OCI-LY3 (cell line): Measurements from ENCODE around the gene GOLGA6L10.
"Not testable (repeated sequence)": the region's sequence is repeated elsewhere in the genome, so short reads cannot be mapped to it uniquely, and the experiment has no call there.

Experiments
- H2AFZ ChIP-seq: fragments of 200-600, 300-600 bp; shearing (Covaris generic); 2 replicates; pipeline ENCODE4 v1.6.0; 2014; ENCODE audit warnings: antibody characterized with exemption, low read depth, low read length
- H3K27ac ChIP-seq: fragments of 200-600, 300-600 bp; sonication (generic); 2 replicates; pipeline ENCODE4 v1.5.1; 2014; ENCODE audit warnings: mild to moderate bottlenecking, low read length, moderate library complexity, mixed read lengths
- H3K27me3 ChIP-seq: fragments of 200-600, 300-600 bp; sonication (generic); 2 replicates; pipeline ENCODE4 v1.6.1; 2014; ENCODE audit warnings: low read depth, low read length, mixed read lengths
- H3K36me3 ChIP-seq: fragments of 200-600, 300-600 bp; sonication (generic); replicated peaks from 2 replicates; pipeline ENCODE3; 2014; ENCODE audit warnings: low read depth, low read length, mixed read lengths
- H3K4me1 ChIP-seq: fragments of 300-600, 200-600 bp; sonication (generic); 2 replicates; pipeline ENCODE4 v1.6.1; 2014; ENCODE audit warnings: low read length, mixed read lengths
- H3K4me2 ChIP-seq: fragments of 200-600, 300-600 bp; sonication (generic); 2 replicates; pipeline ENCODE4 v1.6.1; 2014; ENCODE audit warnings: low read length, mixed read lengths
- H3K4me3 ChIP-seq: fragments of 300-600, 200-600 bp; sonication (generic); 2 replicates; pipeline ENCODE4 v1.5.1; 2014; ENCODE audit warnings: antibody characterized with exemption, mild to moderate bottlenecking, low read length, moderate library complexity
- H3K79me2 ChIP-seq: fragments of 300-600, 200-600 bp; shearing (Covaris generic); 2 replicates; pipeline ENCODE4 v1.6.1; 2014; ENCODE audit warnings: mild to moderate bottlenecking, low read length, mixed read lengths
- H3K9ac ChIP-seq: fragments of 300-600, 200-600 bp; shearing (Covaris generic); 2 replicates; pipeline ENCODE4 v1.6.0; 2014; ENCODE audit warnings: mild to moderate bottlenecking, low read length, moderate library complexity
- H3K9me3 ChIP-seq: fragments of 200-600, 300-600 bp; shearing (Covaris generic); 2 replicates; pipeline ENCODE4 v1.6.1; 2014; ENCODE audit warnings: low read length, mixed read lengths; ENCODE audit not compliant: insufficient read depth
- H4K20me1 ChIP-seq: fragments of 200-600, 300-600 bp; sonication (generic); 2 replicates; pipeline ENCODE4 v1.6.1; 2016; ENCODE audit warnings: low read length, mixed read lengths; ENCODE audit not compliant: insufficient read depth

The GOLGA6L10 gene

GRCh38 chr15:82332711-82333602 lies 16.3 kb downstream of the GOLGA6L10 start:
- not testable (repeated sequence) for H3K9ac ChIP-seq, H4K20me1 ChIP-seq, H3K4me1 ChIP-seq, H3K9me3 ChIP-seq, H3K27me3 ChIP-seq, H3K36me3 ChIP-seq, H3K4me3 ChIP-seq, H3K79me2 ChIP-seq, H3K27ac ChIP-seq, H2AFZ ChIP-seq, H3K4me2 ChIP-seq

- H3K4me3 ChIP-seq, H3K79me2 ChIP-seq, H3K36me3 ChIP-seq, H3K27ac ChIP-seq, H3K4me2 ChIP-seq, H2AFZ ChIP-seq, H4K20me1 ChIP-seq, H3K4me1 ChIP-seq, H3K9me3 ChIP-seq, H3K9ac ChIP-seq, H3K27me3 ChIP-seq: not testable (repeated sequence)
Measured at GRCh38 chr15:82331576-82332304, 17.5 kb downstream of the GOLGA6L10 start.

GRCh38 chr15:82330921-82331320 lies 18.4 kb downstream of the GOLGA6L10 start:
- H3K4me2 ChIP-seq, H4K20me1 ChIP-seq, H3K9ac ChIP-seq, H3K9me3 ChIP-seq, H3K27ac ChIP-seq, H3K4me1 ChIP-seq, H3K36me3 ChIP-seq, H3K79me2 ChIP-seq, H2AFZ ChIP-seq, H3K4me3 ChIP-seq, H3K27me3 ChIP-seq: not testable (repeated sequence)

GRCh38 chr15:82329039-82329438 lies 20.2 kb downstream of the GOLGA6L10 start:
- not testable (repeated sequence) for H2AFZ ChIP-seq, H4K20me1 ChIP-seq, H3K79me2 ChIP-seq, H3K27ac ChIP-seq, H3K4me1 ChIP-seq, H3K9me3 ChIP-seq, H3K27me3 ChIP-seq, H3K4me2 ChIP-seq, H3K4me3 ChIP-seq, H3K9ac ChIP-seq, H3K36me3 ChIP-seq

GRCh38 chr15:82327372-82327771 lies 21.9 kb downstream of the GOLGA6L10 start:
- H2AFZ ChIP-seq, H3K27me3 ChIP-seq, H3K4me3 ChIP-seq, H4K20me1 ChIP-seq, H3K36me3 ChIP-seq, H3K27ac ChIP-seq, H3K4me1 ChIP-seq, H3K4me2 ChIP-seq, H3K79me2 ChIP-seq, H3K9me3 ChIP-seq, H3K9ac ChIP-seq: not testable (repeated sequence)

- H2AFZ ChIP-seq, H3K36me3 ChIP-seq, H3K27ac ChIP-seq, H3K4me3 ChIP-seq, H3K27me3 ChIP-seq, H3K9me3 ChIP-seq, H3K9ac ChIP-seq, H4K20me1 ChIP-seq, H3K79me2 ChIP-seq, H3K4me1 ChIP-seq, H3K4me2 ChIP-seq: not testable (repeated sequence)
Measured at GRCh38 chr15:82326896-82327295, 22.4 kb downstream of the GOLGA6L10 start.

- not testable (repeated sequence) for H3K36me3 ChIP-seq, H3K4me2 ChIP-seq, H3K4me3 ChIP-seq, H4K20me1 ChIP-seq, H3K79me2 ChIP-seq, H3K27me3 ChIP-seq, H3K4me1 ChIP-seq, H3K27ac ChIP-seq, H3K9ac ChIP-seq, H2AFZ ChIP-seq, H3K9me3 ChIP-seq
Measured at GRCh38 chr15:82325646-82326045, 23.6 kb downstream of the GOLGA6L10 start.

- H3K27me3 ChIP-seq, H3K9ac ChIP-seq, H3K4me1 ChIP-seq, H3K9me3 ChIP-seq, H3K27ac ChIP-seq, H3K4me2 ChIP-seq, H3K4me3 ChIP-seq, H4K20me1 ChIP-seq, H3K79me2 ChIP-seq, H3K36me3 ChIP-seq, H2AFZ ChIP-seq: not testable (repeated sequence)
Measured at GRCh38 chr15:82324831-82325230, 24.4 kb downstream of the GOLGA6L10 start.

GRCh38 chr15:82322488-82322887 lies 26.8 kb downstream of the GOLGA6L10 start:
- H3K4me2 ChIP-seq, H3K27ac ChIP-seq, H3K79me2 ChIP-seq, H3K9ac ChIP-seq, H4K20me1 ChIP-seq, H2AFZ ChIP-seq, H3K36me3 ChIP-seq, H3K27me3 ChIP-seq, H3K4me3 ChIP-seq, H3K9me3 ChIP-seq, H3K4me1 ChIP-seq: not testable (repeated sequence)
